Measurements from ENCODE around the gene PIGH.

DNA sequence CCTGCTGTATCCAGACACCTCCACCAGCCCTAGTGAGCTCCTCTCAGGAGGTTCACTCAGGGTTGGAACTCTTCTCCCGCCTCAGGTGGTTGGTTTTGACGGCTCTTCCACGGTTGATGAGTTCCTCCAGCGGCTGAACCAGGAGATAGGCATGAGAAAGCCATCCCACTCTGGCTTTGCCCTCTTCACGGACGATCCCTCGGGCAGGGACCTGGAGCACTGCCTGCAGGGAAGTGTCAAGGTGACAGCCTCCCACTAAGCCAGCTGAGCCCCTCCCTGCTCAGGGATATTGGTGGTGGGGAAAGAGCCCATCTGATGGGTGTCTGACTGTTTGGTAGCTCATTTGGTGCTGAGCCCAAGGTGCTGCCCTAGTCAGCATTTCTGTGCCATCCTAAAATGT lies 20.4 kb downstream of the PIGH start:
- TF ChIP-seq CTCF (IDR thresholded peaks at IDR 0.05; ENCODE audit: low read depth, low read length) (no peak), MYC (IDR thresholded peaks at IDR 0.05; ENCODE audit: low read depth, low read length) (no peak), POLR2A (IDR thresholded peaks at IDR 0.05; ENCODE audit: extremely low read depth, insufficient read length) (no peak)
